HG03159 (cell line): ENCODE measurements around the gene PTPN21.
A peak's percentile ranks its signal among the peaks of the same experiment; 100 is the strongest.

Experiments
- ATAC-seq: cut with Tn5 transposase; IDR thresholded peaks from one replicate; pipeline ENCODE4 v1.9.1; 2021; ENCODE audit warnings: mild to moderate bottlenecking, moderate library complexity; ENCODE audit not compliant: unreplicated experiment

Gene PTPN21

GRCh38 chr14:88507208-88507607 lies 47.6 kb downstream of the PTPN21 start:
- ATAC-seq, result no peak

DNA sequence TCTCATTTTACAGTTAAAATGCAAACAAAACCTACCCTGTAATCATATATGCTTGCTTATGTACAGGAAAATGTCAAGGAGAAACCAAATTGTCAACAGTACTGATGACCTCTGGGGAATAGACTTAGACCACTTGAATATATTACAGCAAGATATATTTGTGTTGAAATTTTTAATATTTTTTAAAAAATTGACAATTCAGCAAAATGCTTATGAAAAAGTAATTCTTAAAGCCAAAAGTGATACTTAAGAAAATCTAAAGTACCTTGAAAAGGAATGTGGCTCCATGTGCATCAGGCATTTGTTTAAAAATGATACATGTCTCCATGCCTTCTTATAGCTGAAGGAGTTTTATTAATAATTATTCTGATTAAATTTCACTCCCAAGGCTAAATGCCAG lies 49.2 kb downstream of the PTPN21 start:
- ATAC-seq, result no peak

- no peak for ATAC-seq
Measured at GRCh38 chr14:88504602-88505001, 50.2 kb downstream of the PTPN21 start.

GRCh38 chr14:88503754-88504406 lies 50.9 kb downstream of the PTPN21 start:
- no peak for ATAC-seq

DNA sequence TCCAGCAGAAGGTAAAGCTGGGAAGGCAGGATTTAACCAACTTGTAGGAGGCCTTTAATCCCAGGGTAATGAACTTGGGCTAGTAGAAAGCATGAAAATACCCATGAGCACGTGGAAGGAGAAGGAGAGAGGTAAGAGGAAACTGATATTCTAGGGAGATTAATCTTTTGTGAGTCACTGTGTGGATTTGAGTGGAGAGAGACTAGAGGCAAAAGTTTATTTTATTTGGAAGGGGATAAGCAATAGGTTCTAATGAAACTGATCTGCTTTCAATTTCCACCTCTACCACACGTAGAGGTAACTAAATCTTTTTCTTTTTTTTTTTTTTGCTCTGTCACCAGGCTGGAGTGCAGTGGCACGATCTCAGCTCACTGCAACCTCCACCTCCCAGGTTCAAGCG lies 52.1 kb downstream of the PTPN21 start:
- ATAC-seq, result no peak

DNA sequence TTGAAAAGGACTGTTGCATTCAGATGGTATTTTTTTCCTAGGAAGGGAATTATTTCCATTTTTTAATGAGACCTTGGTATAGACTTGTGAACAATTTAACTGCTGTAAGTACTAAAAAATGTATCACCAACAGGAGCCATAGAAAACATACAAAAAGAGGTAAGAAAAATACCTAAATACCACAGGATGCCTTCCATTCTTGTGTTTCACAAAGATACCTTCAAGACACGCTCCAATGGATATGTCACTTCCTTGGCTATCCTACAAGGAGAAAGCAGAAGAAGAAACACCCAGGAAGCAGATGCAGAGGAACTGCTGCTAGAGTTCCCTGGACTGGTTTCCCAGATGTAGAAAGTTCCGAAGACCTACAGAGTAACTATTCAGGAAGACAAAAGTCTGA lies 54.2 kb downstream of the PTPN21 start:
- no peak for ATAC-seq

- ATAC-seq, result no peak
Measured at GRCh38 chr14:88499225-88499624, 55.6 kb downstream of the PTPN21 start.

DNA sequence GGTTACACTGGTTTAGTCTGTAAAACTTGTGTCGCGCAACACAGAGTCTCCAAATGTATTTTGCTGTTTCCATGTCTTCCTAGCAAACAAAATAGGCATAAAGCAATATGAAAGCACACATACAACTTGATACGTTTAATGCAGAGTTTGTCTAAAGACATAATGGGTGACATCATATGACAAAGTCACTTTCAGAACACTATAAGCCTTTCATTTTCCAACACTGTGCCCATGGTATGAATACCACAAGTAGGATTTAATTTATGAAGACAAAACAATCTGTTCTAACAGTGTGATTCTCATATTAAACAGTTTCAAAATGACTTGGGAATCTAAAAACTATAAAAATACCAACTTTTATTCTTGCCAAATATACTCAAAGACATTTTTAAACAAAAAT lies 58.4 kb downstream of the PTPN21 start:
- no peak for ATAC-seq

DNA sequence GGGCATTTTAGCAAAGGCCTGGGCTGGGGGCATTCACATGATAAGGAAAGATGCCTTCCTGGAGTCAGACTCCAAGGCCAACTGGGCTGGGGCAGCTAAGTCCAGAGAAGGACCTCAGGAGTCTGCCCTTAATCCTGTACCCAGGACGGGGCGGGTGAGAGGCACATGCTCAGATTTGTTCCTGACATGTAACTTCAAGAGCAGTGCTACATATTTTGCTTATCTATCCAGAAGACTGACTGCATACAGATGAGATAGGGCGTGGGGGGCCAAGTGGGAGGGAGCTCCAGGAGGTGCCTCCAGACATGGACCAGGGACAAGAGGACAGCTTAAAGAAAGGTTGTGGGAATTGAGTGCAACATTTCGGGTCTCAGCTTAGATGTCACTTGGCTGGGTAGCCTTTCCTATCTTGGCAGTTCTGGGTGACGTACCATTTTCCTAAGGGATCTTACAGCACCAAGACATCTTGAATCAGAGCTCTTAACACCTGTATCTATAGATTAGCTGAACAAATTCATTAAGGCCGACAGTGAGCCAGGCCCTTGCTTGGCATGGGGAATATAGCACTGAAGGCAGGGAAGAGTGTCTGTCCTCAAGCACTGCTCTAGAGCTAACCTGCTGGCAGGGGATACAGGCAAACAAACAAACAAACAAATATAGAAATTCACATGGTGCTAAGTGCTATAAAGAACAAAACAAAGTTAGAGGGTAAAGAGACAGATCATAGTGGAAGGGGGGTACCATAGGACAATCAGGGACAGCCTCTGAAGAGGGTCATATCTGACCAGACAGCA lies 61.2 kb downstream of the PTPN21 start:
- ATAC-seq, result no peak

- peak; percentile 96 for ATAC-seq
Measured at GRCh38 chr14:88492272-88493089, 62.3 kb downstream of the PTPN21 start.

GRCh38 chr14:88490168-88490567 lies 64.6 kb downstream of the PTPN21 start:
- ATAC-seq, result no peak

DNA sequence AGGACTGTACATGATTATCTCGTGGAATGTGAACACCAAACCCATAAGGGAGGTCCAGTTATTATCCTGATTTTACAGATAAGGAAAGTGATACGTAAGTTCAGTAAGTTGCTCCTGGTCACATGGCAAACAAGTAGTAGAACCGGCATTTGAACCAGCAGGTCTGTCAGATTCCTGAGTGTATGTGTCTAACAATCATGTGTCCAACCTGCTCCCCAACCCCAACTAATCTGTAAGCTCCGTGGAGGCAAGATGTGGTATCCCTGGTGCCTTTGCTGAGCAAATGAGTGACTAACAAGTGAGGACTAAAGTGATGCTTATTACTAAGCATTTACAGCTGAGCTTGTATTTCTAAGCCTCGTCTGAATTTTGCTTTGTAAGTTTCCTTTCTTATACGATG lies 65.9 kb downstream of the PTPN21 start:
- ATAC-seq, result no peak

- ATAC-seq, result no peak
Measured at GRCh38 chr14:88488081-88488480, 66.7 kb downstream of the PTPN21 start.

DNA sequence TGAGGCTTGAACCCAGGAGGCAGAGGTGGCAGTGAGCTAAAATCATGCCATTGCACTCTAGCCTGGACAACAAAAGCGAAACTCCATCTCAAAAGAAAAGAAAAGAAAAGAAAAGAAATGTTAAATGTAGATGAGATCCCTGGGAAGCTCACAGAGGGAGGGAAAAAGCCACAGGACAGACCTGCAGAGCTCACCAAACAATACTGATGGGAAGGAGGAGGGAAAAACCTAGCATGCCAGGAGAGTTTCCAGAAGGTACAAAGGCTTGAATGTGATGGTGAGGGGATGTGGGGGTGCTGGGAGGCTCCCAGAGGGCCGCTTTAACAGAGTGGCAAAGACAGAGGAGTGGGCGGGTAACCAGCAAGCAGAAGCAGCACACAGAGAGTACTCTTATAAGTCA lies 72.3 kb downstream of the PTPN21 start:
- no peak for ATAC-seq

DNA sequence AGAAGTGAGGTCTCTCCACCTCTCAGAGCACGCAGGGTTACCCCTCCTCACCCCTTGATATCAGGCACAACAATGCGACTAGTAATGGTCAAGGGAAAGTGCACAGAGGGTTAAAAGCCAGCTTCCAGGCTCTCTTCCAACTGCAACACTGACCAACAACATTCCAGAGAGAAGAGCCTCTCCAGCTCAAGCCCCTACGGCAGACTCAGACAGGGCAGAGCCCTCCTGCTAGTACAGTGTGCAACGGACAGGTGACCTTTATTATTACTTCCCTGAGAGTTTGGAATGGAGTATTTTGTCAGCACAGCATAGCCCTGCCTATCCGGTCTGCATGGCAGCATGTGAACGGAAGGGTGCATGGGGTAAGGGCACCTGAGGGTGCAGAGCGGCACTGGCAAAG lies 73.0 kb downstream of the PTPN21 start:
- no peak for ATAC-seq

GRCh38 chr14:88481059-88481458 lies 73.7 kb downstream of the PTPN21 start:
- ATAC-seq, result no peak

- no peak for ATAC-seq
Measured at GRCh38 chr14:88479574-88479987, 75.2 kb downstream of the PTPN21 start.

DNA sequence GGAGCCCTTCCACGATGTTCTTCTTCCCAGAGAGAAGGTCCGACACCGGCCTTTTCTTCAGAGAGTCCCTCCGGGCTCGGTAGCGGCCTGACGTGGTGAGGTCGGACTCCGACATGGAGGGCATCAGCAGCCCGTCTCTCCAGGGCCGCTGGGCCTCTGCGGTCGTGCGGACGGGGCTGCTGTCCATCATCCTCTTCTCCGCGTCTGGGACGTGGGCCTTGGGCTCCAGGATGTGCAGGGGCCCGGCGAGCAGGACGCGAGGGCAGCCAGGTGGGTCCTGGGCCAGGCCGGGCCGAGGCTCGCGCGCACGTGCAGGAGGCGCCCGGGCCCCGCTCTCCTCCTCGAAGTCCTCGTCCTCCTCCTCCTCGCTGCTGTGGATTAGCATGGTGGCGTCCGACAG lies 75.9 kb downstream of the PTPN21 start:
- ATAC-seq, result no peak

GRCh38 chr14:88477513-88478250 lies 77.1 kb downstream of the PTPN21 start:
- ATAC-seq, result no peak

- ATAC-seq, result no peak
Measured at GRCh38 chr14:88476825-88477224, 78.0 kb downstream of the PTPN21 start.

DNA sequence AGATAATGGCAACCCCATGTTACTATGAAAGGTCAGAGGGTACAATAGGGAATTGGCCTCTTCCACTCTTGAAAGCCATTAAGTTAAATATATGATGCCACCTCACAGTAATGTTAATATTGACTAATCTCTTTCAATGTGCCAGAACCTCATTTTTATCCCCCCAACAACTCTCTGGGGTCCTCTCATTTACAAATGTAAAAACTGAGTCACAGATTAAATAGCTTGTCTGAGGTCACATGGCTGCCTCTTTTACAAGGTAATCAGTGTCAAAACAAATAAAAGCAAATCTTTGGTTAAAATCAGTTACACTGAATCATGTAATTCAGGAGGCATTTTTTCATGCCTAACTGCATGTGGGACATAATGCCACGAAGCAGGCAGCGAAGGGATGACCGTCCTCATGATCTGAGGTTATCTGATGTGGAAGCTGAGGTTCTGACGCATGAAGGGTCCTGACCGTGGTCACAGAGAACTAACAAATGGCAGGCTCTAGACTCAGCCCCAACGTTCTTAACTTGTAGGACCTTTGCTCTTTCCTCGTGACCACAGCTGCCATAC lies 78.5 kb downstream of the PTPN21 start:
- no peak for ATAC-seq
